ENCODE data around the gene PPP2R3A.

PPP2R3A gene

DNA sequence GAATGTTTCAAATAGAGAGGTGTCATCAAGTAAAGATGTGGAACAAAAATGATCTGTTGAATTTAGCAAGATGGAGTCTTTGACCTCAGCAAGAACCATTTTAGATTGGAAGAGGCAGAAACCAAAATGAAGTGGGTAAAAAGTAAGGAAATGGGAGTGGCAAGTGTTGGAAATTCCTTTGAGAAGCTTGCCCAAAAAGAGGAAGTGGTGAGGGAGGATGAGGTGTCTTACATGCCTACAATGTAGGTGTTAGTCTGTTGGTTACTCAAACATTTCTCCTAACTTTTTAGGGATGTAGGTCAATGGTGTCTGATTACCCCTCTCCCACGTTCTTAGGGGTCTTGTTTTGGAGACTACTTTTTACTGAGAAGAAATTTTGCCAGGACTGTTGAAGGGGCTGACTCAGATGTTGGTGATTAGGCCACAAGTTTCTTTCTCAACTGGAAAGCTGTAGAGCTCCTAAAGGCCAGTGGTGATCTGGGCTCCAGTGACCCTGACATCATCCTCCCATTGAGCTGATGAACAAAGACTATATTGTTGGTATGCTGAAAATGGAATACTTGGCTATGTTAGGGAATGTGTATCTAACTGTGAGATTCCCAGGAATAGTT lies 5.1 kb downstream of the PPP2R3A start:
- in situ Hi-C loops (cut with HindIII; ENCODE audit: low sequenced_read_pairs) = loop anchor here (5.0 kb wide), 1 partner anchor 82 kb away; no protein-coding TSS in a partner anchor

DNA sequence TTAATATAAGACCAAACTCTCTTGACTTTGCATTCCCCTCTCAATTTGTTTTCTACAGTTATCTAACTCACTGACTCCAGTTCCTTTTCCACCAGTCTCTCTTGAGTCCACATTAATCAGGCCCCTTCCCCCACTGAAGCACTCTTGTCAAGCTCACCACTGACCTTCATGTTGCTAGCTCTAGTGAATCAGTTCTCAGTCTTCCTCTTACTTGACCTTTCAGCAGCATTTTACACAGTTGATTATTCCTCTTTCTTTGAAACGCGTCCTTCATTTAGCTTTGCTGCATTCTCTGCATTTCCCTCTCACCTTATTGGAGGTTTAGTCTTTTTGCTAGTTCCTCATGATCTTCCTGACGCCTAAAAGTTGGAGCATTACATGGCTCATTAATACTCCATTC lies 8.3 kb downstream of the PPP2R3A start:
- in situ Hi-C loops (cut with HindIII; ENCODE audit: low sequenced_read_pairs) = loop anchor here (5.0 kb wide), 1 partner anchor 78 kb away; no protein-coding TSS in a partner anchor

DNA sequence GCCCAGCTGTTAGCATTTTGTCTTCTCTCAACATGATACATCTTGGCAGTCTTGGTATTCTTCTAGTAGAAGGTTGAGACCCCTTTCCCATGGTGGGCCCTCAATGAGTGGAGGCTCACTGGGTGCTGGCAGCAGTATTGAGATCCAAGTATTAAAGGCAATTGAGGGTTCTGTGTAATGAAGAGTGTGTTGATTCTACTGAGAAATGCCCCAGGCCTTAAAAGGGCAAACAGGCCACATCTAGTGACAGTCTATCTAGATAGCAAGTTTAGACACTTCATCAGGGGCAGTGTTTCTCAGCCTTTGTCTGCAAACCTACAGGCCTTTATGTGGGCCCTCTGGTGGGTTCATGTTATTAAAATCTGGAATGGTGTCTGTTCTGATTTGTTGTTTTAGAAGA lies 9.5 kb downstream of the PPP2R3A start:
- in situ Hi-C loops (cut with HindIII; ENCODE audit: low sequenced_read_pairs) = no loop called here

DNA sequence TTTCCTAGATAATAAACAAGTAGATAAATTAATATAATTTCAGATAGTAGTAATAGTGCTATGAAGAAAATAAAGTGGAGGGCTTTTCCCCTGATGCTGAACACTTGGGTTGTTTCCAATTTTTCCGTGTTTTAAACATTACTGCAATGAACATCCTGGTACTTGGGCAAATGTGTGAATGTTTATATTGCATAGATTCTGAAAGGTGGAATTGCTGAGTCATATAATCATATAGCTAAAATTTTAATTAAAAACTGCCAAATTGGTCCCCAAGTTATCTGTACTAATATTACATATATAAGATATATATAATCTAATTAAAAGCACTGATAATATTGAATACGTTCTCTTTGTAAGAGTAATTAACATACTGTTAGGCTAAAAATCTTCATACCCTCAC lies 10.0 kb downstream of the PPP2R3A start:
- in situ Hi-C loops (cut with HindIII; ENCODE audit: low sequenced_read_pairs) = no loop called here

DNA sequence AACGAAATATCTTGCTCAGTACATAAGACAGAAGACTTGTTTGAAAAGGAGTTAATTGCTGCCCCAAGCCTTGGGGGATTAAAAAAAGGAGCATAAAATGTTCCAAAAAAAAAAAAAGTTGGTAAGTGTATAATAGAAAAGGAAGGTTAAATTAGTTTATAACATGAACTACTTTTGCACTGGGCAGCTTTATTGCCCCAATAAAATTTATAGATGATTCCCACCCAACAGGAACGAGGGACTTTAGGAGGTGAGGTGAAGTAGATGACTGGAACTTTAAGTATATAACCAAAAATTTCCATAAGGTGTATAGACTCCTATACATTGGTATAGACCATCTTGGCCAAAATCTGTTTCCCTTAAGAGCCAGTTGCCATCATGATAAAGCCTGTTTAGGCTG lies 14.8 kb downstream of the PPP2R3A start:
- in situ Hi-C loops (cut with HindIII; ENCODE audit: low sequenced_read_pairs) = no loop called here

DNA sequence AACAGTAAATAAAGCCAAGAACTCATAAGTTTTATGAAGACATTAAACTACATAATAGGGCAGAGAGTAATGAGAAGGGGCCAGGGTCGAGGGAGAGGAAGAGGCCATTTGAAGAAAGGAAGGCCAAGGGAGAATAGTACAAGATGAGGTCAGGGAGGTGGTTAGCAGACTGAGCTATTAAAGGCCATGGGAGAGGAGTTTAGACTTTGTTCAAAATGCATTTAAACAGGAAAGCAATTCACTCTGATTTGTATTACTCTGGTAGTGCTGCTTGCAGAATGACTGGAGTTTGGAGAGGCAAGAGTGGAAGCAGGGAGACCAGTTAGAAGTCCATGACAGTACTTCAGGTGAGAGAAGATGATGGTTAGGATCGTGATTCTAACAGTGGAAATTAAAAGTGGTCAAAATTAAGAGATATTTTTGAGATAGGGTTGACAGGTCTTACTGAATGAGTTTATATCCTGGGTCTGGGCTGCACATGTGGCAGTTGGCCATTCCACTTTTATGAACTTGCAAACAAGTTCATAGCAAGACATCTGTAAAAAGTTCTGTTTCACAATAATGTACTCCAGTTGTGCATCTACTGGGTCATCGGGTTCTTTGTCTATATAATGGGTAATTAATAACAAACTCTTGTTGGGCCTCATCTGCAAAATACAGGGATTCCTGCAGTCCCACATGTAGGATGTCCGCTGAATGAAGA lies 16.3 kb downstream of the PPP2R3A start:
- in situ Hi-C loops (cut with HindIII; ENCODE audit: low sequenced_read_pairs) = no loop called here

DNA sequence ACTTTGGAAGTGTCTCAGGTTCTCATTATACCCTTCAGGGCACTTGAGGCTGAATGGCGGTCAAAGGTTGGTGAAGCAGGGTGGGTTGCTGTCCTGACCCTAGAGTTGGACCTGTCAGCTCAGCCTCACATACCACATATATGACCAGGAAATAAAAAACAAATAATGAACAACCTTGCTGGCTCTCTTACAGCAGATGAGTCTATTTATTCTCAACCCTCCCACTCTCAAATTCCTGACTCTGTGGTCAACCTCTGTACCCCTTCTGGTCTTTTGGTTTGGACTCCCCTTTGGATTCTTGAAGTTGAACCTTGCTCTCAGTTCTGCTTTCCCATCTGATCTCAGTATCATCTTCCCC lies 16.9 kb downstream of the PPP2R3A start:
- in situ Hi-C loops (cut with HindIII; ENCODE audit: low sequenced_read_pairs) = no loop called here

DNA sequence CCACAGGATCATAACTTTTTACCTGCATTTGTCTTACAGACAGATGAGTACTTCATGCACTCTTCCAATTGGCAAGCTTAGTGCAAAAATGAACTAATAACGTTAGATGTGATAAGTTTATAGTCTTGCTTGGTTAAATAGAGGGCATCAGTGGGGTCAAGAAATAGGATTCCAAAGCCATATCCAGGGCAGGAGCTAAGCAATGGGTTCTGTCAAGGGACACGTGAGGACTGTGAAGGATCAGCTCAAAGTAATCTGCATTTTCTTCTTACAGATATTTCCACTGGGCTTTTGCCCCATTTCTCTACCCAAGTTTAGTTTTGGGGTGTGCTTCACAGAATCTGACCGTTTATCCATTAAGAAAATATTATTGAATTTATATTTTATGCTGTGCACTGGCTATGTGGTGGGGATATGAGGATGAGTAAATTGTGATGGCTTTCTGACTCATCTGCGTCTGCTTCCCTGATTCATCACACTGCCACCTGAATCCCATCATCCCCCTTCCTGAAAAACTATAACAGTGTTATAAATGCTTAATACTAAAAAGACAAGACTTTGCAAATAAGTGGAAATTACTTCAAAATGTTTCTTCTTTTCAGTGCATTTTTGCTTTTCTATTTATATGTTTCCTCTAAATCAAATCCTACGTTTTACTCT lies 17.5 kb downstream of the PPP2R3A start:
- in situ Hi-C loops (cut with HindIII; ENCODE audit: low sequenced_read_pairs) = no loop called here

DNA sequence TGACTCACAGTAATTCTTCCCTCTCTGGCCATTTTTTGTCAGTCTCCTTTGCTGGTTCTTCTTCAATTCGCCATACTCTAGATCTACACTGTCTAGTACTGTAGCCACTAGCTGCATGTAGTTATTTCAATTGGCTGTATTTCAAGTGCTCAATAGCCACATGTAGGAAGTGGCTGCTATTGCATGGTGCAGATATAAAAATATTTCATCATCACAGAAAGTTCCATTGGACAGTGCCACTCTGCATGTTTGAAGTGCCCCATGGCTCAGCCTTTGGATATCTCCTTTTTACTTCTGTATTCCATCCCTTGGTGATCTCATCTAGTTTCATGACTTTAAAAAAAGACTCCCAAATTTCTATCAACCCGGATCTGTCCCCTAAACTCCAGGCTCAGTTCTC lies 22.1 kb downstream of the PPP2R3A start:
- in situ Hi-C loops (cut with HindIII; ENCODE audit: low sequenced_read_pairs) = no loop called here

DNA sequence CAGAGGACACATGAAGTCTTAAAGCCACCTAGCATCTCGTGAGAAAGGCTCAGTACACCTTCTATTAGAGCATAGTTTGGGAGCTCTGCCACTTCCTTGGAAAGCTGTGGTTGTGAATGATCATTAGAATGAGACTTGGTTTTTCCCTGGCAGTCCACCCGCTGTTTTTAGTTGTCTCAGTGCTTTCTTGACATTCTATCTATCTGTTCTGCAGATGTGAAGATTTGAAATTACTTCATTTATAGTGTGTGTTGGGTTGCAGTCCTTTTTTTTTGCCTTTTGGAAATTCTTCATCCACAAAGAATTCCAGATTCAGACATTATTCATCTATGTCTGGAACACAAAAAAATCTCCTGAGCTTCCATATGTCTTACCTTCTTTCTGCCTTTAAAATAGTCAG lies 23.7 kb downstream of the PPP2R3A start:
- in situ Hi-C loops (cut with HindIII; ENCODE audit: low sequenced_read_pairs) = no loop called here

DNA sequence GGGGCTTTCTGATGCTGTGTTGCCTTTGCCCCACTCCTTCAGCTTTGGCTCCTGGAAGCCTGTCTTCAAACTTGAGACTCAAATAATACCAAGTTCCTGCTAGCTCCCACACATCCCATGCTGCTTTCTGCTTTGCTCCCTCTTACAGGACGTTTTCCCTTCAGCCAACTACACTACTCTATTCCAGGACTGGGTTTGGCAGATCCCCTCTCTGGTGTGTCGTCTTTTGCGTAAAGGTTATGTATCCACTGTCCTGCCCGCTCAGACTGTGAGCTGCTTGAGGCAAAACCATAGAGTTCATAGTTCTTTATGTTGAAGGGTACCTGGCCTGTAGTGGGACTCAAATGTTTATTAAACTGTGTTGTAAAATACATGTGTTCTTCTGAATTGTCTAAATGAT lies 25.4 kb downstream of the PPP2R3A start:
- in situ Hi-C loops (cut with HindIII; ENCODE audit: low sequenced_read_pairs) = no loop called here

DNA sequence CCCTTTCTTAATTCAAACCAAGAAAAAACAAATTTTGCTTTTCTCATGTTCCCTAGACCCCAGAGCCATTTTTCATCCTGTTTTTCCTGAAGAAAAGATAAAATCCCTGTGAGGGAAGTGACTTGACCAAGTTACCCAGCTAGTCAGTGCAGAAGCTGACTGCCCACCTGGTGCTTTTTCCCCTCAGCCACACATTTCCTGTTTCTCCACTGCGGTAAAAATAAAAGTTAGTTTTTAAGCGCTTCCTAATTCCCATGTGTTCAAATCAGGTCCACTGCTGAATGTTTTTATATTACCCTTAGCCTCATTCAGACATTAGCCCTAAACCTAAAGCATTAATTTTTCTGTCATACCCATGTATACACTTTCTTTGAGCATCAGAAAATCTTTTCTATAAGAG lies 26.1 kb downstream of the PPP2R3A start:
- in situ Hi-C loops (cut with HindIII; ENCODE audit: low sequenced_read_pairs) = no loop called here

DNA sequence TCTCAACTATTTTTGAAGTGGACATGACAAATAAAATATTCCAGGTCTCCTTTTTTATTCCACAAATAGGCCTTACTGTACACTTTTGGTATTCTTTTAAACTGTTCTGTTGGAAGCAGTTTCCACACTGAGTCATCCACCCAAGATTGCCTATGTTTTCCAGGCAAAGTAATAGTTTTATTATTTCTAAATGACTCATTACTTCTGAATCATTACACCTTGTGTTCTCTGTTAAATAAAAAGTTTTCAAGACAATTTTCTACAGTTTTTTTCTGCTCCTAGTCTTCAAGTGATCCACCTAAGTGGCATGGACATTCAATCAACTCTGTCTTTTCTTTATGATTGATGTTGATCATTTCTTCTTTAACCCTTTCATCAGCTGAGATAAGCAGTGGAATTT lies 26.5 kb downstream of the PPP2R3A start:
- in situ Hi-C loops (cut with HindIII; ENCODE audit: low sequenced_read_pairs) = no loop called here

DNA sequence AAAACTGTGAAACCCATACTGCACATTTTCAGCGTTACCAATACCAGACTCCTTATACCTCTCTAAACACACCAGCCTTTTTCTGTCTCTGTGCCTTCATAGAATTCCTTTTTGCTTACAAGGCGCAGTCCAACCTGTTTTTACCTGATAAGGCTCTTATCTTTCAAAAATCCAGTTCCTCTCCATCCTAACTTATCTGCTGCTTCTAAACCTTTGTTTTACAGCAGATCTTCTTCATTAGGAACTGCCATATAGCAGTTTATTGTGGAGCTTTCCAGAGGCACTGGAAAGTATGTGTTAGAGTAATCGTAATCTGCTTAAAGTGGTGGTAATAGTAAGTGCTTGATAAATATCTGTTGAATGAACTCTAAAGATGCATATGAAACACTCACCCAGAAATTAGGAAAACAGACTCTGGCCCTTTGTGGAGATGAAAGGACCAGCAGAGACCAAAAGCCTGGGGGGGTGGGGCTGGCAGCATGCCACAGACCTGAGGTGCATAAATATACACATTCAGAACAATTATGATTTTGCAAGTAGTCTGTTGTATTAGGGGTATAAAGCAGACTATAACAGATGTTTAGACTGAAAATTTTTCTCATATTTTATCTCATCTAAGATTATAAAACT lies 29.3 kb downstream of the PPP2R3A start:
- in situ Hi-C loops (cut with HindIII; ENCODE audit: low sequenced_read_pairs) = no loop called here

DNA sequence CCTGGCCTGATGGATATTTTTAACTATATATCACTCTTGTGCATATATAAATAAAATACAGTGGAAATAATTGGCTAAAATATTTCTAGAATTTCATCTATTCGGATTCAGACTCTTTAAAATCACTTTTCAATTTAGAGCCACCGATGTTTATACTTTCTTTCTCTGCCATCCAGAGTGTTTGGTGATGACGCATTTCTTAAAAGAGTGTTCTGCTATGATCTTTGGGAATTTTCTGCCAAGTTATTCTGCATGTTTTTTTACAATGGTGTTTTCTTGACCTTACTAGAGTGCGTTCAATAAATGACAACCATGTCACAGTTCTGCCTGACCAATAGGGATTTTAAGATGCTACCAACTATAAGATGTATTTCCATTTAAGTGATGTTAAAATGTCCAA lies 30.2 kb downstream of the PPP2R3A start:
- in situ Hi-C loops (cut with HindIII; ENCODE audit: low sequenced_read_pairs) = no loop called here

DNA sequence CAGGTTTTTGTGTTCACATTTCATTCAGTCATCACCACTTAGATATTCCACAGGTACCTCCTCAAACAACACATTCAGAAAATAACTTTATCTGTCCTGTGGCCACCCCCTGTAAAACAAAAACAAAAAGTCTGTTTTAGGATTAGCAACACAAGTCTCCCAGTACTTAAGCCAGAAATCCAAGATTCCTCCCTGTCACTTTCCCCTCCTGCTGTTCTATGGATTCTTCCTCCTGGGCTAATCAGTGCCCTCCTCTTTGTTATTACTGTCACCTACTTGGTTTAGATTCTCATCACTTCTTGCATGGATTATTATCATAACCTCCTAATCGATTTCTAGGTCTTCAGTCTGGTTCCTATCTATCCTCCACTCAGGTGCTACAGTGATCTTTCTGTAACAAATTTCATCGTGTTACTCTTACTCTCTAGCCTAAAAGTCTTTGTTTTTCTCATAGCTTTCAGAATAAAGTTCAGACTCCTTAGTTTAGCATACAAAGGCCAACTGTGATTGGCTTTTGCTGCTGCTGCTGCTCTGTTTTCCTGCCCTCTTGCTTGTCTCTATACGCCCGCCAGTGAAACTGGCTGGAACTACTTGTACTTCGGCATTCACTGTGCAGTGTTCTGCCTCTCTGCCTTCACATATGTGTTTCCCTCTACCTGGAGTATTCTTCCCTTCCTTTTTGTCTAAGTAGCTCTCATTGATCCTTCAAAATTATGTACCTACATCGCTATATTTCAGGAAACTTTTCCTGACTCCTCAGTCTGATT lies 32.2 kb downstream of the PPP2R3A start:
- in situ Hi-C loops (cut with HindIII; ENCODE audit: low sequenced_read_pairs) = no loop called here

DNA sequence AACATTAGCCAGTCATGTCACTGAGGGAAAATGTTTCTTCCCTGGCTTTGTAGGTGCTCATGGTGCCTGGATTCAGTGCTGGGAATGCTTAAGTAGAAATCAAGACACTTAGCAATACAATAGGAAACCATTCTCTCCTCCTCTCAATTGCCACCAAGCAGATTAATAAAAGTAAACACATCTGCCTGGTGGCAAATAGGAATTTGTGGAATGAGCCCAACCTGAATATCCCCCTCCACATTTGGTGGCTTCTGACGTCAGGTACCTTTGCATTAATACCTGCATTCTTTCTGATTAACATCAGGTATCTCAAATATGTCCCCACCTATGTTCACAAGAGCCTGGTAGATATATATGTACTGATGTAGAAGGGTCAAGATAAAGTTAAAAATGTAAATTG lies 42.7 kb downstream of the PPP2R3A start:
- in situ Hi-C loops (cut with HindIII; ENCODE audit: low sequenced_read_pairs) = no loop called here

DNA sequence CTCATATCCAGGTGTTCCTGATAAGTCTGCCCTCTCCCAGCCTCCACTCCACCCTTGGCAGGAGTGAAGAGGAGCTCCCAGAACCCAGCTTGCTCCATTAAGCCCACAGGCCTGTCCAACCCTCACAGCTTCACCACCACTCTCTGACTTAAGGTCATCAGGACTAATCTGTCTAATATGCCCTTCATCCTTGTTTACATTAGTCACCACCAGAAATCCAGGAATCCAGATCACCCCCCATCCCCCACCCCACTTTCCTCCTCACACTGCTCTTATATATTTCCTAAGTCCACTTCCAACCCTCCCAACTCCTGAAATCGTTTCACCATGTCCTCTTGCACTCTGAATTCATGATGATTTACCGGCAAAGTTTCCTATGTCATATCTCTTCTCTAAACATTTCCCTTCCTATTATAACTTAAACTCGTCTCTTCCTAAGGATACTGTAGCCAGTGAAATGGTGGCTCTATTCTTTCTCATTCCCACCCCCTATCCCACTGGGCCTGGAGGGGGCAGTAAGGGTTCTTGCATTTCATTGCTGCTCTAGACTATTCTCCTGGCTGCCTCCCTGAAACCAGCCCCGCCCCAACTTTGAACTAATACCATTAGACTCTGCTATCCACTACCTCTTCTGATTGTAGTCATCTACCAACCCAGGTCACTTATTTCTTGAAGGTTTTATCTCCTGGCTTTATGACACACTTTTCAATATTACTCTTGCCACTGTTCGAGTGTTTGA lies 43.4 kb downstream of the PPP2R3A start:
- in situ Hi-C loops (cut with HindIII; ENCODE audit: low sequenced_read_pairs) = no loop called here

DNA sequence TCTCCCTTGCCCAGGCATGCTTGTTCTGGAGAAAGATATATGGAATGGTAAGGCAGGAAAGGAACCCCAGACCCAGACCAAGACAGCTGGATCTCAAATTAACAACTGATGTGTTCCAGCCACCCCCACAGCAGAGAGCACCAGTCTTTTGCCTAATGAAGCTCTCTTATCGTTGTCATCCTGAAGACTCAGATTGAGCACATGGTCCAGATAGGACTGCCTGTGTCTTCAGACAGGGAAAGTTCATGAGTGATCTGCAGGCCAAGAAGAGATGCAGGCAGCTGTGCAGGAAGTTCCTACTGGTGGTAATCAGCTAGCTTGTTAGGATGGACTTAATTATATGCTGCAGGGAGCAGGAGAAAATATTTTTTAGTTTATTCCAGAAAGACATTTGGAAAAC lies 53.3 kb downstream of the PPP2R3A start:
- in situ Hi-C loops (cut with HindIII; ENCODE audit: low sequenced_read_pairs) = no loop called here

DNA sequence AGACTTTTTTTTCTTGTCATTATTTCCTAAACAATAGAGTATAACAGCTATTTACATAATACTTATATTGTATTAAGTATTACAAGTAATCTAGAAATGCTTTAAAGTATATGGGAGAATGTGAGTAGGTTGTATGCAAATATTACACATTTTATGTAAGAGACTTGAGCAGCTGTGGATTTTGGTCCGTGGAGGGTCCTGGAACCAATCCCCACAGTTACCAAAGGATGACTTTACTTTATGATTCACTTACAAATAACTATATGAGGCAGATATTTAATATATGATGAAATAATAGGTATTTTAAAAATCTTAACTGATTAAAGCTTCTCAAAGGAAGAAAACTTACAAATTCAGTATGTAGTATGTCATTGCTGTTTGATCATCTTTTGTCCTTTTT lies 56.3 kb downstream of the PPP2R3A start:
- in situ Hi-C loops (cut with HindIII; ENCODE audit: low sequenced_read_pairs) = no loop called here

All from endothelial cell of hepatic sinusoid (primary cell).